ENCODE measurements around the gene CLEC10A.
"Not testable (repeated sequence)": the region's sequence is repeated elsewhere in the genome, so short reads cannot be mapped to it uniquely, and the experiment has no call there.

Gene CLEC10A

DNA sequence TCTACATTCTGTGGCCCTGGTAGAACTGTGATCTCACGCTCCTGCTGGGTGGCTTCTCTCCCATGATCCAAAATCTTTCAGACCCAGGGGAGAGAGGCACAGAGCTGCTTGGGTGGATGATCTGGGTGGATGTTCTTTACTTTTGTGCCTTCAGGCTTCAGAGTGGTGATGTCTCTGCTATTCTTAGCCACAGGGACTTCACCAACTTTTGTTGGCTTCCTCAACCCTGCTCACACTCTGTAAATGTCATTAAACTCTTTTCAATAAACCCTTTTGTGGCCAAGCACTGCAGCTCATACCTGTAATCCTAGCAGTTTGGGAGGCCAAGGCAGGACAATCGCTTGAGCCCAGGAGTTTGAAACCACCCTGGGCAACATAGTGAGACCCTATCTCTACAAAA is 7.6 kb downstream of the CLEC10A start:
- DNase-seq (ENCODE audit: low read depth in 2 of 2) = no peak

DNA sequence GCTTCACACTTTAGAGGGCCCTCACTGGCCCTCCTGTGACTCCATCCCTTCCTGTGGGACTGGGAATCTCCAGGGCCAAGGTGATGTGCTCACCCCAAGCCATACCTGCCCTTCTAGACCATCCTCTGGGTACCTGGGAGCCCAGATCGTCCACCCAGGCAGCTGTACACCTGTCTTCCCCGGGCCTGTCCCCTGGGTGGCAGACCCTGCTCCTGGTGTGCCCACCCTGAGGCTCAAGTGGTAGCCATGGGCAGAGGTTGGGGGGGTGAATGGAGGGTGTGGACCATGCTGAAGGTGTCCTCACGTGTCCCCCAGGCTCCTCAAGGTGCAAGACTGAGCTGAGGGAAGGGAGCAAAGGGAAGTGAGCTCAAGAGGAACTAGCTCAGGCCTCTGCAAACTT is 9.3 kb downstream of the CLEC10A start:
- no peak for DNase-seq (ENCODE audit: low read depth in 2 of 2)

DNA sequence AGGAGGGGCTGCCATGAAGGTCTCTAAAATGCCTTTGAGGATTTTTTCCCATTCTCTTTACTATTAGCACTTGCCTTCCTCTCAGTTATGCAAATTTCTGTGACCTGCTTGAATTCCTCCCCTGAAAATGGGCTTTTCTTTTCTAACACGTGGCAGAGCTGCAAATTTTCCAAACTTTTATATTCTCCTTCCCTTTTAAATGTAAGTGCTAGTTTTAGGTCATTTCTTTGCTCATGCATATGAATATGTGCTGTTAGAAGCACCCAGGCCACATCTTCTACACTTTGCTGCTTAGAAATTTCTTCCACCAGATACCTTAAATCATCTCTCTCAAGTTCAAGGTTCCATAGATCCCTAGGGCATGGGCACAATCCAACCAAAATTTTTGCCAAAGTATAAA is 11.8 kb downstream of the CLEC10A start:
- no peak for DNase-seq (ENCODE audit: low read depth in 2 of 2)

GRCh38 chr17:7067198-7067597 is 12.9 kb downstream of the CLEC10A start:
- no peak for DNase-seq (ENCODE audit: low read depth in 2 of 2)

DNA sequence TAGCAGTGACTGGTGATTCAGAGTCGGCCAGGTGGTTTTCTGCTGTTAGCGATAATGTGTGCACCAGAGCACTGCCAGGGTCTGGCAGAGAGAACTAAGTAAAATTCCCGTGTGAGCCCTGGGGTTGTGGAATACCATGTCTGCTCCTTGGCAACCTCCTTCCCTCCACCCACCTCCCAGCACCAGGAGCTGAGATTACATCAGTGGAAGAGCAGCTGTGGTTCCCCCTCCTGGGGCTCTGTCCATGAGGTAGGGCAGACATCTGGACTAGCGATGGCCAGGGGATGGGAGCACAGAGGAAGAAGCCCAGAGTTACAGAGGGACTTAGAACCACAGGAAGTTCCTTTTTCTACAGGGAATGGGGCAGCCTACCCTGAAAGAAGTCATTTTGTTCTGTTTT is 15.8 kb downstream of the CLEC10A start:
- no peak for DNase-seq (ENCODE audit: low read depth in 2 of 2)

DNA sequence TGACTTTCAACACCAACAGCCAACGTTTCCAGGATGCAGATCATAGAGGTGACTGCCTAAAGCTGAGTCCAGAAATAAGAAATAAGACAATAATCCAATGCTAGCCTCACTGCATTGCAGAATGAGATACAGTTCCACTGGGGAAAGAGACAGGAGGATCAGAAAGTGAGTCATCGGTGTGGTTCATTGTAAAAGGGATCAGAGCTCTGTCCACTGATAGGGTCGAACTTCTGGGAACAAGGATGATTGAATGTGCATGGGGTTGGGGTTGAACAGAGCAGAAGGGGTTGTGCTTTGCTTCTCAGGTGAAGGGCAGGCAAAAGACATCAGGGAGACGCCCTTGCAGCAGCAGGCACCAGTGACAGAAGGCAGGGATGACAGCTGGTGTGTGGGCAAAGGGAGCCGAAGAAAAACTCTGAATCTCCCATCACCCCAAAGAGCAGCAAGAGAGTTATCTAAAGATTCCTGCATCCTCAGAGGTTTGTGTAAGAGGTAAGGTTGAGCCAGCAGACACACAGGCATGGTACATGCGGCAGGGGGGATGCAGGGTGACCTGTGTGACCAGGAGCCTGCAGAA is 16.4 kb downstream of the CLEC10A start:
- DNase-seq (ENCODE audit: low read depth in 2 of 2) = no peak

DNA sequence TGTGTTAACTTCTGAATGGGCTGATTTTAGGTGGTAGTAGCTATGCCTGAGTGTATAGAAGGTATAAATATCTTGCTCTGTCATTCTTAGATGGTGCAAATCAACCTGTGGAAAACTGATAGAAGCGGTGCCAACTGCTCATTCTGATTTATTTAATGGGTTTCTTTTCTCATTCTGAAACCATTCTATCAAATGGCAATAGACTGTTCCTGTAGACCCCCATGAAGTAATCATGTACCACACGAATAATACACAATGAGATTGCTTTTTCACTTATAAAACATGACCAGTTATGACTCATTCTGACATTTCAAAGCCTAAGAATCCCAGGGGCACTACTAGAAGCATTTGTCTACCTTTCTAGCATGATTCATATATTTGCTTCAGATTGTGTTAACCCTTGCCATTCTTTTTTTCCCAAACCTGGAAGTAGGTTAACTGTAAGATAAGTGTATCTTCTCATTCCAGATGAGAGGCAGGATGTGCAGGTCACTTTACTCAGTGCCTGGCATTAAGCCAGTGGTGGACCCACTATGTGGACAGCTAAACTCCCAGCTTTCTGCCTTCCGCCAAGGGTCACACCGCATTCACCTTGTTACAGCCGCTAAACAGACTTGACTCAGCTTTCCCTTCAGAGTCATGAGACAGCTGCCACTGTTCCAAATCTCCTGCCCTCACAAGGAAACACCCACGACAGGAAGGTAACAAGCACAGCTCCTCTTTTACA is 19.7 kb downstream of the CLEC10A start:
- DNase-seq (ENCODE audit: low read depth in 2 of 2) = no peak

- no peak for DNase-seq (ENCODE audit: low read depth in 2 of 2)
Observed at GRCh38 chr17:7058831-7059447, 21.1 kb downstream of the CLEC10A start.

GRCh38 chr17:7056386-7056785 is 23.7 kb downstream of the CLEC10A start:
- no peak for DNase-seq (ENCODE audit: low read depth in 2 of 2)

- DNase-seq (ENCODE audit: low read depth in 2 of 2) = not testable (repeated sequence)
Observed at GRCh38 chr17:7050583-7050982, 29.5 kb downstream of the CLEC10A start.

DNA sequence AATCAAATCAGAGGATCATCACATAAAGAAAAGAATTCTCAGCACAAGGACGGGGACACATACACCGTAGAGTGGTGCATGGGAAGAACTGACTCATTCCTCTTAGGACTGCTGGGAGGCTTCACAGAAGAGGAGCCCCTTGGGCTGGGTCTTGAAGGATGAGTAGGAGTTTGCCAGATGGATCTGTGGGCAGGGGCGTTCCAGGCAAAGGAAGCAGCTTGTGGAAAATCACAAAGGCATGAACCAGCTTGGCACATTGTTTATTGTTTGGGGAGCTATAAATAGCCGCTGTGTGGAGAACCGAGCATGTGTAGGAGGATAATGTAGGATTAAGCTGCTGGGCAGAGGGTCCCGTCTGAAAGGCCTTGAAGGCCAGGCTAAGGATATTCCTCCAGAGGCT is 31.1 kb downstream of the CLEC10A start:
- DNase-seq (ENCODE audit: low read depth in 2 of 2) = no peak

- no peak for DNase-seq (ENCODE audit: low read depth in 2 of 2)
Observed at GRCh38 chr17:7047566-7047965, 32.5 kb downstream of the CLEC10A start.

DNA sequence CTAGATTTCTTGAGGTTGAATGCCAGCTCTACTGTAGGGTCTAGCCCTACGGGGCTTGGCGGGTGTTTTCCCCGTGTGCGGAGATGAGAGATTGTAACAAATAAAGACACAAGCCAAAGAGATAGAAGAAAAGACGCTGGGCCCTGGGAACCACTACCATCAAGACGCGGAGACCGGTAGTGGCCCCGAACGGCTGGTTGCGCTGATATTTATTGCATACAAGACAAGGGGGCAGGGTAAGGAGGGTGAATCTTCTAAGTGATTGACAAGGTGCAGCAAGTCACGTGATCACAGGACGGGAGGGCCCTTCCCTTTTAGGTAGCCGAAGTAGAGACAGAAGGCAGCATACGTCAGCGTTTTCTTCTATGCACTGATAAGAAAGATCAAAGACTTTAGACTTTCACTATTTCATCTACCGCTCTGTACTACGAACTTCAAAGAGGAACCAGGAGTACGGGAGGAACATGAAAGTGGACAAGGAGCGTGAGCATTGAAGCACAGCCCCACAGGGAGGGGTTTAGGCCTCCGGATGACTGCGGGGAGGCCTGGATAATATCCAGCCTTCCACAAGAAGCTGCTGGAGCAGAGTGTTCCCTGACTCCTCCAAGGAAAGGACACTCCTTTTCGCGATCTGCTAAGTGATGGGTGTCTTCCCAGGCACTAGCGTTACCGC is 33.2 kb downstream of the CLEC10A start:
- peak in 1 of 2 donors; percentile 50 for DNase-seq (ENCODE audit: low read depth in 2 of 2)

DNA sequence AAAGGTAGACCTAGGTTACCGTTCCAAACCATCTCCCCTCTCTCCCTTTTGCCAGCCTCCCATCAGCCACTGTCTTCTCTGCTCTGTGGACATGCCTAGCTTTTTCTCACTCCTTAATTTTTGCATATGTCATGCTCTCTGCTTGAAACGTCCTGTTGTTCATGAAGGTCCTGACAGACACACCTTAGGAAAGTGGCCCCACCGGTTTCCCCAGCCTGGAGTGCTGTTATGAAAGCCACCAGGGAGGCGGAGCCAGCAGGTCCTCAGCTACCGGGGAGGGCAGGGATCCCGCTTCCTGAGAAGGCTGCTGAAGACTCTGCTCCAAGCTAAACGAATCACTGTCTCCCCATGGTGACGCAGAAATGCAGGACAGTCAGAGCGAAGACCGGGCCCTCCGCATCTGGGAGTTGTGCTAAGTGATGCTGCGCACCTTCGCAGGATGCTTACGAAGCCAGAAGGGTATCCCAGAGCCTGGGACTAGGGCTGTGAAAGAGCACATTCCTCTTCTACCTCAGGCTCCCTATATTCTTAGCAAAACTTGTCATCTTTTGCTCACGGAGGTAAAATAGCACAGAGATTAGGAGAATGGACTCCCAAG is 33.8 kb downstream of the CLEC10A start:
- no peak for DNase-seq (ENCODE audit: low read depth in 2 of 2)

DNA sequence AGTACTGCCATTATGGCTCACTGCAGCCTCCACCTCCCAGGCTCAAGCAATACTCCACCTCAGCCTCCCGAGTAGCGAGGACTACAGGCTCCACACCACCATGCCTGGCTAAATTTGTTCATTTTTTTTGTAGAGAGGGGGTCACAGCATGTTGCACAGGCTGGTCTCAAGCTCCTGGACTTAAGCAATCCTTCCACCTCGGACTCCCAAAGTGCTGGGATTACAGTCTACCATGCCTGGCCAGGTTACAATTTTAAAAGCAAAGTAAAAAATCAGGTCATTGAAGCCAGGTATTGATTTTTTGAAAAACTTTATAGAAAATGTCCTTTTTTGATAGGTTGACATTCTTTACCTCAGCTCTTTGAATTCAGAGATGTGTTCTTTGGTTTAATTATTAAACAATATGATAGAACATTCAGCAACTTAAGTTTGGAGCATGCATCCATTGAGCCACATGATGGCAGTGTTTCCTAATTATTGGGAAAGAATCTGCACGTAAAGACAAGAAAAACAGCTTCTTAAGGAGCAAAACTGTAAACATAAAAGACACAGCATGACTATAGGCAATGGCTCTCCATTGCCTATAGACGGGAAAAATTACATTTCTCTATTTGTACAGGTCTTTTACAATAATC is 34.4 kb downstream of the CLEC10A start:
- DNase-seq (ENCODE audit: low read depth in 2 of 2) = no peak

GRCh38 chr17:7043497-7044198 is 36.4 kb downstream of the CLEC10A start, which contains the start of gene SLC16A11:
Gene SLC16A11, minus strand, starts transcription at chr17:7044092. Its CDS starts 579 bp downstream, at chr17:7043513.
- no peak for DNase-seq (ENCODE audit: low read depth in 2 of 2)

DNA sequence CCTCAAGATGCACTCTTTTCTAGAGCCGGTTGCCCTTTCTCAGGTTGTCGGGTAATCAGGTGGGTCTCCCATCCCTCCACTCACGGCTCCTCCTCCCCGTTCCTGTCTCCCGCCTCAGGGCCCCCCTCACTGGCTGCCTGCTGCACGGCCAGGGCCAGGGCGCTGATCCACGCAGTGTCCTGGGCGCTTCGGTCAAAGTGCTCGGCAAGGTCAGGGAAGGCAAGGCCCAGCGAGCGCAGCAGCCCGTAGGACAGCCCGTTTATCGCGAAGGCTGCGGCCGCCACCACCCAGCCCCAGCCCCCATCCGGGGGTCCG is 36.9 kb downstream of the CLEC10A start:
- no peak for DNase-seq (ENCODE audit: low read depth in 2 of 2)

DNA sequence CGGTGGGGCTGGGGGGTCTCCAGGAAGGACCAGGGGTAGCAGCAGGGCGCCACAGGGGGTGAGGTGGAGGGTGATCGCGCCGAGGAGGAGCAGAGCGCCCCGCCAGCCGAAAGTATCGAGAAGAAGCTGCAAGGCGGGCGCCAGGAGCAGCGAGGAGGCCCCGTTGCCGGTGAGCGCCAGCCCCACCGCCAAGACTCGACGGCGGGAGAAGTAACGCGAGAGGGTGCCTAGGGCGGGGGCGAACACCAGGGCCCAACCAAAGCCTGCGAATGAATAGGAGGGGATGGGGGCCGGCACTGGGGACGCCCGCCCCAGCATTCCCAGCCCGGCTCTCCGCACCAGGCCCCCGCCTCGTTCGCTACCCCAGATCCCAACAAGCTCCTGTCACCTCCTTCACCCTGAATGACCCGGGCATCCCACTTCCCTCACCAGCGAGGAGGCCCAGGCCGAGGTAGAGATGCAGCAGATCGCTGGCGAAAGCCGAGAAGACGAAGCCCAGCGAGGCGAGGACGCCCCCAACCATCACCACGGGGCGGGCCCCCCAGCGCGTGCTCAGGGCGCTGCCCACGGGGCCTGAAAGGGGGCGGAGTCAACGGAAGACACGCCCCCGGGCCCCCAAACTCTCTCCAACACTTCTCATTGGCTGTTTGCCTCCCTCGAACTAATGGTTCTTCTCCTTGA is 37.4 kb downstream of the CLEC10A start:
- no peak for DNase-seq (ENCODE audit: low read depth in 2 of 2)

DNA sequence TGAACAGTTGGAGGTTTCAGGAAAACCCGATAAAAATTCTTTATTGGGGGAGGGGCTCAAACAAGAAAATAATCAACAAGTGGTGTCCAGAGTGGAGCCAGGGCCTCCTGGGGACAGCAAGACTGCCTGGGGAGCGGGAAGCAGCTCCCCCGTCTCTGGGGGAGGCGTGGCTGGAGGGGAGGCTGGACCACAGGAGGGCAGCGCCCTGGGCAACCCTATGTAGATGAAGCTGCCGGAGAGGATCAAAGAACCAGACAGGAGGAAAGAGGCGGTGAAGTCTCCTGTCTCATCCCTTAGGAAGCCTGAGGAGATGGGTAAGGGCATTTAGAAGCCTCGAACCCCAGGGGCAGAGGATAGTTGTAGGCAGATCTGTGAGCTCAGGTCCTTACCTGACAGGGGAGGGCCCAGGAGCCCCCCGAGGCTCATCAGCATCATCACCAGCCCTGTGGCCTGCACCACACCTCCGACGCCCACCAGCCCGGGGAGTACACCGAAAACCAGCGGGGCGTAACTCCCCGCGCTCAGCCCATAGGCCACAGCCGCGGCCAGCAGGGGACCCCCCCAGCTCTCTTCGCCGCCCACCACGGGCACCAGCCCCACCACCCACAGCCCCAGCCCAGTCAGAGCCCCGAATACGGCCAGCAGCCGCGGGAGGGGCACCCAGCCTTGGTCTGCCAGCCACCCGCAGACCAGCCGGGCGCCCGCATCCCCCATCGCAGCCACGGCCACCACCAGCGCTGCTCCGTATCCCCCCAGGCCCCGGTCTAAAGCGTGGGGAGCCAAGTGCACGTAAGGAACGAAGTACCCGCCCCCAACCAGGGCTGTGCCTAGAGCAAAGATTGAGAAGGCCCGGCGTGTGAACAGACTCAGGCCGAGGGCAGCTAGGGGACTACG is 38.2 kb downstream of the CLEC10A start:
- DNase-seq (ENCODE audit: low read depth in 2 of 2) = no peak

- no peak for DNase-seq (ENCODE audit: low read depth in 2 of 2)
Observed at GRCh38 chr17:7039832-7040231, 40.2 kb downstream of the CLEC10A start.

Measured in stimulated activated CD4-positive, alpha-beta T cell treated with anti-CD3 and anti-CD28 coated beads, Interleukin-1b, Interleukin-23, amount 100 ng/mL, for 1 hour (primary cell).